CD4-positive, alpha-beta T cell (primary cell): ENCODE measurements around the gene DDX59. TPM values are rescaled to one million over a fixed set of nuclear protein-coding genes. Genes with fewer than 3 reads are reported as not detected.

ENCODE experiments used
- ATAC-seq: fragments of 200-7000 bp; cut with Tn5 transposase; one replicate; pipeline ENCODE4 v1.10.0; 2022; ENCODE audit warnings: mild to moderate bottlenecking; ENCODE audit not compliant: poor library complexity
- CTCF ChIA-PET: fragments of 350-600 bp; sonication (Branson Sonifier 250); formaldehyde crosslinking; loops from one replicate; lab custom pipeline; 2021; ENCODE audit warnings: antibody characterized with exemption, inconsistent platforms; lab: Charles Lee
- POLR2A ChIA-PET: fragments of 350-600 bp; sonication (Branson Sonifier 250); formaldehyde crosslinking; loops from one replicate; lab custom pipeline; 2021; ENCODE audit warnings: antibody characterized with exemption, inconsistent platforms; lab: Charles Lee
- DNase-seq, 14 experiments: peaks; one replicate each; pipeline ENCODE4 v3.0.0-alpha.2; 2013 to 2020; ENCODE audit warnings: mixed read lengths in 2 of 14
- H3K27ac ChIP-seq, 2 donors: one replicate each; pipeline versions ENCODE4 v1.5.1 to v1.7.0; 2013; ENCODE audit warnings: low read length in 2 of 2, low read depth in 1 of 2, mild to moderate bottlenecking in 1 of 2
- H3K27me3 ChIP-seq, 2 experiments: 1 replicate in 1 of 2; 2 replicates in 1 of 2; pipeline versions ENCODE4 v1.6.1 to v1.7.0; 2013; ENCODE audit warnings: low read length in 2 of 2, control low read depth in 1 of 2, mild to moderate bottlenecking in 1 of 2, moderate library complexity in 1 of 2; ENCODE audit not compliant: insufficient read depth in 2 of 2, control insufficient read depth in 1 of 2
- H3K36me3 ChIP-seq: one replicate; pipeline ENCODE4 v1.6.1; 2013; ENCODE audit warnings: low read length, control low read depth; ENCODE audit not compliant: insufficient read depth
- H3K4me1 ChIP-seq: one replicate; pipeline ENCODE4 v1.6.1; 2013; ENCODE audit warnings: low read length, control low read depth; ENCODE audit not compliant: insufficient read depth
- H3K4me3 ChIP-seq: one replicate; pipeline ENCODE4 v1.5.1; 2013; ENCODE audit warnings: mild to moderate bottlenecking, low read length, moderate library complexity
- H3K9me3 ChIP-seq, 2 experiments: 1 replicate in 1 of 2; 2 replicates in 1 of 2; pipeline versions ENCODE4 v1.6.1 to v1.7.0; 2013; ENCODE audit warnings: low read length in 2 of 2, mild to moderate bottlenecking in 2 of 2, control low read depth in 1 of 2, moderate library complexity in 1 of 2; ENCODE audit not compliant: control insufficient read depth in 1 of 2, insufficient read depth in 1 of 2
- H3K27ac Mint-ChIP-seq: one replicate; pipeline ENCODE4 v1.8.0; 2020; ENCODE audit warnings: mixed read lengths
- H3K27me3 Mint-ChIP-seq: one replicate; pipeline ENCODE4 v1.8.0; 2021; ENCODE audit warnings: mixed read lengths
- H3K36me3 Mint-ChIP-seq: one replicate; pipeline ENCODE4 v1.8.0; 2021; ENCODE audit warnings: low read depth, mixed read lengths
- H3K4me1 Mint-ChIP-seq: one replicate; pipeline ENCODE4 v1.8.0; 2021; ENCODE audit warnings: low read depth, mixed read lengths
- H3K4me3 Mint-ChIP-seq: one replicate; pipeline ENCODE4 v1.8.0; 2020; ENCODE audit warnings: mild to moderate bottlenecking, mixed read lengths
- H3K9me3 Mint-ChIP-seq: one replicate; pipeline ENCODE4 v1.8.0; 2020; ENCODE audit warnings: mixed read lengths
- CTCF ChIP-seq: fragments of 200-600 bp; IDR thresholded peaks from one replicate; pipeline ENCODE4 v1.8.0; 2022; ENCODE audit warnings: antibody characterized with exemption, mild to moderate bottlenecking
- intact Hi-C, 2 experiments: fragments of 100-400 bp; cut with DNase I in 1 of 2; cut with micrococcal nuclease in 1 of 2; formaldehyde crosslinking; loops; one replicate each; pipeline versions ENCODE4 v1.15.1 to v1.9.0; 2023 to 2025; cut with DNase I, micrococcal nuclease
- total RNA-seq, 174 experiments: library from RNA in 2 of 174; stranded (reverse) in 2 of 174; gene quantifications; one replicate each; pipeline ENCODE4 v1.2.3 and lab custom pipeline; 2021 to 2026

The DDX59 gene
- total RNA-seq, 2 experiments from 2014 or later: 24.7 to 27.6 TPM

GRCh38 chr1:200670242-200671118 is 773 bp upstream of the DDX59 start:
- CTCF ChIA-PET: interaction anchor here (0.6 to 3.5 kb wide), 6 partner anchors 9 to 132 kb away, joined by 3 to 24 read pairs (median 3); no protein-coding TSS in a partner anchor
- H3K36me3 ChIP-seq: no peaks in the 10 kb centered on the region
- H3K27me3 ChIP-seq: no peaks in the 10 kb centered on the region
- Mint-ChIP-seq H3K4me1 (peaks cover 47% of the 10 kb centered on the region), H3K36me3 (peaks cover 21% of the 10 kb centered on the region), H3K27ac (peak overlapping the region; percentile 78), H3K27me3 (no peaks in the 10 kb centered on the region), H3K4me3 (peak overlapping the region; percentile 93), H3K9me3 (no peaks in the 10 kb centered on the region)
- intact Hi-C loops: loop anchor here (2.0 to 5.0 kb wide), 2 partner anchors 72 to 132 kb away; no protein-coding TSS in a partner anchor
- H3K9me3 ChIP-seq: no peaks in the 10 kb centered on the region
- H3K27ac ChIP-seq: peak overlapping the region; percentile 68 to 91
- TF ChIP-seq CTCF: no peak
- H3K4me1 ChIP-seq: peaks cover 18% of the 10 kb centered on the region
- peak overlapping the region; percentile 82 for H3K4me3 ChIP-seq
- DNase-seq: no peak
- ATAC-seq: no peak
- POLR2A ChIA-PET: interaction anchor here (0.9 to 3.6 kb wide), 18 partner anchors 8 to 483 kb away, joined by 3 to 44 read pairs (median 4); partner anchors contain the start of genes CAMSAP2, KIF14, KIF21B and ZNF281

GRCh38 chr1:200668514-200669313 is 993 bp downstream of the DDX59 start:
- ATAC-seq: no peak
- DNase-seq: no peak
- POLR2A ChIA-PET: interaction anchor here (0.9 to 3.6 kb wide), 13 partner anchors 13 to 355 kb away, joined by 3 to 44 read pairs (median 4); partner anchors contain the start of genes CAMSAP2, KIF14, KIF21B and ZNF281
- intact Hi-C loops: loop anchor here (1.0 to 10.0 kb wide), 6 partner anchors 48 to 449 kb away; partner anchors contain the start of genes KIF14 (in 2 of the 2), KIF21B (in 1 of the 2) and ZNF281 (in 1 of the 2)
- peak overlapping the region; percentile 78 for H3K27ac Mint-ChIP-seq
- H3K4me3 Mint-ChIP-seq: peak overlapping the region; percentile 93
- CTCF ChIA-PET: interaction anchor here (1.6 to 3.5 kb wide), 2 partner anchors 46 to 134 kb away, joined by 3 to 24 read pairs; no protein-coding TSS in a partner anchor
- peak overlapping the region; percentile 23 to 91 for H3K27ac ChIP-seq
- H3K27me3 Mint-ChIP-seq: no peaks in the 10 kb centered on the region
- peak overlapping the region; percentile 82 for H3K4me3 ChIP-seq
- no peaks in the 10 kb centered on the region for H3K9me3 ChIP-seq
- H3K4me1 Mint-ChIP-seq: peaks cover 64% of the 10 kb centered on the region
- TF ChIP-seq CTCF: no peak
- peaks cover 5% of the 10 kb centered on the region for H3K36me3 ChIP-seq
- peaks cover 39% of the 10 kb centered on the region for H3K36me3 Mint-ChIP-seq
- no peaks in the 10 kb centered on the region for H3K27me3 ChIP-seq
- H3K9me3 Mint-ChIP-seq: no peaks in the 10 kb centered on the region
- H3K4me1 ChIP-seq: peaks cover 18% of the 10 kb centered on the region

GRCh38 chr1:200666309-200666708 is 3.4 kb downstream of the DDX59 start:
- H3K27ac Mint-ChIP-seq: peak overlapping the region; percentile 17
- H3K9me3 Mint-ChIP-seq: no peaks in the 10 kb centered on the region
- no peak overlapping the region for H3K4me3 ChIP-seq
- intact Hi-C loops: loop anchor here in 1 of 2 experiments (5.0 to 10.0 kb wide), 3 partner anchors 252 to 451 kb away; partner anchors contain the start of genes KIF21B and ZNF281
- H3K9me3 ChIP-seq: no peaks in the 10 kb centered on the region
- H3K36me3 Mint-ChIP-seq: peaks cover 63% of the 10 kb centered on the region
- POLR2A ChIA-PET: no interaction called here
- H3K36me3 ChIP-seq: peaks cover 21% of the 10 kb centered on the region
- ATAC-seq: no peak
- H3K27me3 ChIP-seq: no peaks in the 10 kb centered on the region
- H3K27ac ChIP-seq: no peak overlapping the region
- no peak for TF ChIP-seq CTCF
- H3K27me3 Mint-ChIP-seq: no peaks in the 10 kb centered on the region
- CTCF ChIA-PET: no interaction called here
- peaks cover 80% of the 10 kb centered on the region for H3K4me1 Mint-ChIP-seq
- no peak overlapping the region for H3K4me3 Mint-ChIP-seq
- DNase-seq: no peak
- peaks cover 18% of the 10 kb centered on the region for H3K4me1 ChIP-seq
